H1 (cell line): ENCODE measurements around the gene NOL4L. TPM values are rescaled to one million over a fixed set of nuclear protein-coding genes. Genes with fewer than 3 reads are reported as not detected.
A peak's percentile ranks its signal among the peaks of the same experiment; 100 is the strongest.
"Not testable (repeated sequence)": the region's sequence is repeated elsewhere in the genome, so short reads cannot be mapped to it uniquely, and the experiment has no call there.

Source experiments
- CTCF ChIA-PET: fragments of 300-600 bp; sonication (Branson Sonifier 250); formaldehyde crosslinking; loops from one replicate; lab custom pipeline; 2021; ENCODE audit not compliant: partially characterized antibody; lab: Charles Lee
- POLR2A ChIA-PET: fragments of 300-600 bp; sonication (Branson Sonifier 250); formaldehyde crosslinking; loops from one replicate; lab custom pipeline; 2021; ENCODE audit warnings: inconsistent platforms; ENCODE audit not compliant: partially characterized antibody; lab: Charles Lee
- DNase-seq, 2 experiments: peaks; one replicate each; pipeline versions ENCODE4 v3.0.0 to v3.0.0-alpha.2; 2010 to 2022; ENCODE audit warnings: low spot score in 2 of 2, low read depth in 1 of 2, mixed read lengths in 1 of 2
- FAIRE-seq: peaks from 2 replicates; lab custom pipeline; 2011; peaks lifted over from hg19 to GRCh38; lab: Jason Lieb, UNC
- H2AFZ ChIP-seq: 2 replicates; pipeline ENCODE4 v1.8.1; 2012; ENCODE audit warnings: low read length, inconsistent platforms
- H2AK5ac ChIP-seq: 2 replicates; pipeline ENCODE4 v1.6.1; 2013; ENCODE audit warnings: low read depth, low read length
- H2BK120ac ChIP-seq: replicated peaks from 2 replicates; pipeline ENCODE3; 2013; ENCODE audit warnings: low read depth, low read length, inconsistent platforms
- H2BK12ac ChIP-seq: 2 replicates; pipeline ENCODE4 v1.6.1; 2013; ENCODE audit warnings: low read depth, low read length
- H2BK15ac ChIP-seq: 2 replicates; pipeline ENCODE4 v1.6.1; 2013; ENCODE audit warnings: low read length
- H2BK20ac ChIP-seq: 2 replicates; pipeline ENCODE4 v1.6.1; 2013; ENCODE audit warnings: low read length
- H2BK5ac ChIP-seq: 2 replicates; pipeline ENCODE4 v1.6.1; 2013; ENCODE audit warnings: low read depth, low read length
- H3K14ac ChIP-seq: 2 replicates; pipeline ENCODE4 v1.6.1; 2013; ENCODE audit warnings: inconsistent platforms; ENCODE audit not compliant: insufficient read length
- H3K18ac ChIP-seq: 2 replicates; pipeline ENCODE4 v1.6.1; 2013; ENCODE audit warnings: low read length; ENCODE audit errors: extremely low read depth
- H3K23ac ChIP-seq: 2 replicates; pipeline ENCODE4 v1.6.1; 2013; ENCODE audit warnings: inconsistent platforms; ENCODE audit not compliant: insufficient read length
- H3K23me2 ChIP-seq: 2 replicates; pipeline ENCODE4 v1.6.1; 2013; ENCODE audit warnings: low read depth, low read length
- H3K27ac ChIP-seq: 2 replicates; pipeline ENCODE4 v1.6.1; 2011; ENCODE audit warnings: low read depth, low read length, inconsistent platforms
- H3K27me3 ChIP-seq, 4 experiments: replicated peaks in 1 of 4; 1 replicate in 1 of 4; 2 replicates in 3 of 4; pipeline versions ENCODE4 v1.6.1 to v1.8.1; 2011 to 2013; ENCODE audit warnings: low read length in 3 of 4, mild to moderate bottlenecking in 3 of 4, inconsistent platforms in 2 of 4, mixed read lengths in 2 of 4, moderate library complexity in 1 of 4; ENCODE audit not compliant: control insufficient read depth in 3 of 4, insufficient read depth in 3 of 4; ENCODE audit errors: extremely low read depth in 1 of 4
- H3K36me3 ChIP-seq, 4 experiments: 2 replicates each; pipeline versions ENCODE4 v1.6.1 to v1.8.1; 2011 to 2013; ENCODE audit warnings: mild to moderate bottlenecking in 4 of 4, low read length in 3 of 4, moderate library complexity in 2 of 4, control low read depth in 1 of 4, inconsistent platforms in 1 of 4; ENCODE audit not compliant: insufficient read depth in 4 of 4, control insufficient read depth in 2 of 4
- H3K4ac ChIP-seq: replicated peaks from 2 replicates; pipeline ENCODE3; 2013; ENCODE audit warnings: low read length, low read depth, mixed read lengths, inconsistent platforms; ENCODE audit not compliant: insufficient read length
- H3K4me1 ChIP-seq, 4 experiments: replicated peaks in 1 of 4; 1 replicate in 1 of 4; 2 replicates in 3 of 4; pipeline versions ENCODE4 v1.6.1 to v1.8.1; 2011 to 2013; ENCODE audit warnings: low read length in 3 of 4, inconsistent platforms in 2 of 4, mixed read lengths in 1 of 4; ENCODE audit not compliant: insufficient read depth in 4 of 4, control insufficient read depth in 3 of 4
- H3K4me2 ChIP-seq, 2 experiments: 2 replicates each; pipeline versions ENCODE4 v1.6.1 to v1.8.1; 2011 to 2013; ENCODE audit warnings: low read depth in 2 of 2, low read length in 2 of 2, control low read depth in 1 of 2, inconsistent platforms in 1 of 2, mild to moderate bottlenecking in 1 of 2; ENCODE audit not compliant: insufficient read depth in 1 of 2
- H3K4me3 ChIP-seq, 4 experiments: fragments of 200-600, 300-600 bp in 1 of 4; sonication (generic), shearing (Covaris generic), sonication (Bioruptor Twin) in 1 of 4; 2 replicates each; pipeline versions ENCODE4 v1.5.1 to v1.8.1; 2011 to 2016; ENCODE audit warnings: low read length in 4 of 4, low read depth in 3 of 4, control low read depth in 2 of 4, inconsistent platforms in 2 of 4, mild to moderate bottlenecking in 2 of 4, mixed read lengths in 1 of 4, moderate library complexity in 1 of 4; ENCODE audit not compliant: insufficient read depth in 2 of 4; ENCODE audit errors: extremely low read depth in 1 of 4
- H3K56ac ChIP-seq: replicated peaks from 2 replicates; pipeline ENCODE3; 2013; ENCODE audit warnings: low read depth, mild to moderate bottlenecking, mixed read lengths, low read length, inconsistent platforms; ENCODE audit not compliant: insufficient read length
- H3K79me1 ChIP-seq: 2 replicates; pipeline ENCODE4 v1.6.1; 2013; ENCODE audit warnings: low read depth, low read length, control low read depth
- H3K79me2 ChIP-seq, 2 experiments: 2 replicates each; pipeline versions ENCODE4 v1.6.1 to v1.8.1; 2012 to 2013; ENCODE audit warnings: low read length in 2 of 2, mild to moderate bottlenecking in 2 of 2, inconsistent platforms in 1 of 2; ENCODE audit not compliant: insufficient read depth in 2 of 2, control insufficient read depth in 1 of 2
- H3K9ac ChIP-seq, 4 experiments: replicated peaks in 1 of 4; 1 replicate in 1 of 4; 2 replicates in 3 of 4; pipeline versions ENCODE4 v1.6.1 to v1.8.1; 2011 to 2013; ENCODE audit warnings: low read depth in 3 of 4, low read length in 3 of 4, control low read depth in 2 of 4, mild to moderate bottlenecking in 2 of 4, moderate library complexity in 2 of 4, inconsistent platforms in 1 of 4; ENCODE audit errors: extremely low read depth in 1 of 4
- H3K9me3 ChIP-seq, 2 experiments: 2 replicates each; pipeline versions ENCODE4 v1.6.1 to v1.8.1; 2012 to 2013; ENCODE audit warnings: mild to moderate bottlenecking in 2 of 2, moderate library complexity in 2 of 2, control low read depth in 1 of 2, inconsistent platforms in 1 of 2, low read depth in 1 of 2, low read length in 1 of 2, mixed read lengths in 1 of 2; ENCODE audit not compliant: insufficient read depth in 2 of 2
- H4K20me1 ChIP-seq, 2 experiments: replicated peaks in 1 of 2; 2 replicates each; pipeline versions ENCODE3 to v1.8.1; 2011 to 2013; ENCODE audit warnings: inconsistent platforms in 2 of 2, low read length in 2 of 2, mild to moderate bottlenecking in 1 of 2; ENCODE audit not compliant: insufficient read depth in 2 of 2, control insufficient read depth in 1 of 2
- H4K5ac ChIP-seq: 2 replicates; pipeline ENCODE4 v1.6.1; 2013; ENCODE audit warnings: low read length, low read depth, mixed read lengths, inconsistent platforms; ENCODE audit not compliant: insufficient read length
- H4K8ac ChIP-seq: 2 replicates; pipeline ENCODE4 v1.8.0; 2013; ENCODE audit warnings: mild to moderate bottlenecking, moderate library complexity, low read length, inconsistent platforms; ENCODE audit not compliant: insufficient read depth; ENCODE audit errors: extremely low read depth
- H4K91ac ChIP-seq: replicated peaks from 2 replicates; pipeline ENCODE3; 2013; ENCODE audit warnings: low read length, mixed read lengths, inconsistent platforms; ENCODE audit not compliant: insufficient read length
- WGBS, 2 experiments: shearing (Covaris generic) in 1 of 2; methylation state at CpG; one replicate each; pipeline versions ENCODE4 v1.1.6 to v1.1.7; 2013 to 2015; ENCODE audit warnings: low lambda C conversion rate in 2 of 2, mixed read lengths in 2 of 2, inconsistent platforms in 1 of 2, low coverage in 1 of 2, missing lambda C conversion rate in 1 of 2; ENCODE audit not compliant: insufficient replicate concordance in 2 of 2, insufficient coverage in 1 of 2, insufficient read length in 1 of 2; ENCODE audit errors: extremely low coverage in 1 of 2, missing lambda C conversion rate in 1 of 2; 5-methylcytosine and 5-hydroxymethylcytosine counted together
- polyA plus RNA-seq, 7 experiments: library from polyadenylated mRNA; depleted of rRNA in 3 of 7; stranded (reverse) in 5 of 7; unstranded in 2 of 7; fragments of >200 nt in 5 of 7; fragments of 200-250 nt in 2 of 7; gene quantifications; 1 replicate in 5 of 7; 2 replicates in 1 of 7; 4 replicates in 1 of 7; pipeline versions ENCODE4 v1.2.1 to v1.2.3, GENCODE V29; 2011 to 2013; ENCODE audit warnings: missing spikeins in 2 of 7, mixed read lengths in 2 of 7
- total RNA-seq: library from RNA; stranded (reverse); fragmentation: NEBNext Ultra II Directional; extraction: Animal tissue kit (Norgen Biotek cat#: 25700); gene quantifications from 2 replicates; pipeline ENCODE4 v1.2.1, GENCODE V29; 2021

Gene NOL4L
- total and polyA plus RNA-seq, 2 of the 8 experiments (the other 6 are each of a cell fraction or from before 2014, with no cell fraction given): 15.3 to 23.7 TPM

DNA sequence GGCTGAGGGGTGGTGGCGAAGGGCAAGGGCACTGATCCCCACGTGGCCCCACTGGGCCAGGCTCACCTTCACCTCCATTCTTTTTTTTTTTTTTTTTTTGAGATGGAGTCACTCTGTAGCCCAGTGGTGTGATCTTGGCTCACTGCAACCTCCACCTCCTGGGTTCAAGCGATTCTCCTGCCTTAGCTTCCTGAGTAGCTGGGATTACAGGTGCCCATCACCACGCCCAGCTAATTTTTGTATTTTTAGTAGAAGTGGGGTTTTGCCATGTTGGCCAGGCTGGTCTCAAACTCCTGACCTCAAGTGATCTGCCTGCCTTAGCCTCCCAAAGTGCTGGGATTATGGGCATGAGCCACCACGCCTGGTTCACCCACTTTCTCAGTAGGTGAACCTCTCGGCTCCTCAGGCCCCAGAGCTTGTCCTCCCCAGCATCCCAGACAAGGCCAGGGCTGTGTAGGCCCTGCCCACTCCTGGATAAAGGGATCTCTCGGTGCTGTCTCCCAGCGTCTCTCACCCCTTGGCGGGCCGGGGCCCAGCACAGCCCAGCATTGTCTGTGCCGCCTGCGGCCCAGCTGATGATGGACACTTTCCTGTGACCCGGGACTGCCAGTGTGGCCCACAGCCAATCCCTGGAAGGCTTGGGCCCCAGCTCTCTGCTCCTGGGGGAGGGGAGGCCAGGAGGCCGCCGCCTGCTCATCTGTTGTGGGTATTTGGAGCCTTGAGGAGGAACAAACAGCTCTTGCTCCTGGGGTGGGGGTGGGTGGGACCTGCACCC is 119.0 kb downstream of the NOL4L start:
- not testable (repeated sequence) for H3K18ac ChIP-seq, H4K5ac ChIP-seq, H3K36me3 ChIP-seq, H2BK120ac ChIP-seq, H3K4me3 ChIP-seq, H3K4me2 ChIP-seq, H3K9me3 ChIP-seq, H4K91ac ChIP-seq, H3K14ac ChIP-seq, H2AK5ac ChIP-seq, FAIRE-seq, H3K27me3 ChIP-seq, H3K9ac ChIP-seq, DNase-seq, H2BK12ac ChIP-seq, H3K23ac ChIP-seq, H2AFZ ChIP-seq, H2BK20ac ChIP-seq, H2BK15ac ChIP-seq, H3K4ac ChIP-seq, H3K23me2 ChIP-seq, H3K79me2 ChIP-seq, H3K56ac ChIP-seq, H3K27ac ChIP-seq
- H4K8ac ChIP-seq: 0 out of 2 replicates have a peak overlapping the region, but pooled peaks have one; percentile 11
- 91% methylated on average over 11 of the region's 15 CpGs; no CpG with 5 or more reads in 1 of the 2 experiments for WGBS, 2 experiments
- ChIA-PET CTCF (interaction anchor here (0.7 to 4.6 kb wide), 8 partner anchors 8 to 375 kb away, joined by 3 to 19 read pairs (median 5); no protein-coding TSS in a partner anchor), POLR2A (interaction anchor here (0.6 to 4.1 kb wide), 3 partner anchors 14 to 257 kb away, joined by 5 to 21 read pairs (median 6); no protein-coding TSS in a partner anchor)
- H4K20me1 ChIP-seq: peaks cover 23 to 32% of the 10 kb centered on the region in 2 experiments
- peaks cover 0 to 34% (median 22%) of the 10 kb centered on the region in 4 experiments; a peak in 6 of 7 replicates for H3K4me1 ChIP-seq
- peak overlapping the region; percentile 71; the same call in 1 of the 2 replicates for H2BK5ac ChIP-seq
- peaks cover 12% of the 10 kb centered on the region for H3K79me1 ChIP-seq
